Endothelial cell of umbilical vein (primary cell): Measurements from ENCODE around the gene DTNA. TPM values are rescaled to one million over a fixed set of nuclear protein-coding genes. Genes with fewer than 3 reads are reported as not detected.

Experiments used
- BruUV-seq: library from RNA; stranded (reverse); fragments of 400-500 nt; replicated peaks from 2 replicates; lab custom pipeline; 2021; lab: Mats Ljungman, UMichigan
- CTCF ChIA-PET: fragments of 300-600, 350-600 bp; sonication (Branson Sonifier 250); formaldehyde crosslinking; loops from one replicate; lab custom pipeline; 2021; ENCODE audit warnings: antibody characterized with exemption, inconsistent platforms; lab: Charles Lee
- POLR2A ChIA-PET: fragments of 300-600, 350-600 bp; sonication (Branson Sonifier 250); formaldehyde crosslinking; loops from one replicate; lab custom pipeline; 2021; ENCODE audit warnings: antibody characterized with exemption, inconsistent platforms; lab: Charles Lee
- DNase-seq: peaks from one replicate; pipeline ENCODE4 v3.0.0-alpha.2; 2011; ENCODE audit warnings: low read depth, low spot score
- FAIRE-seq: peaks from 2 replicates; lab custom pipeline; 2011; peaks lifted over from hg19 to GRCh38; lab: Jason Lieb, UNC
- H2AFZ ChIP-seq: 2 replicates; pipeline ENCODE4 v1.6.0; 2012; ENCODE audit warnings: low read depth, low read length, control low read depth, inconsistent platforms
- H3K27ac ChIP-seq: 2 replicates; pipeline ENCODE4 v1.5.1; 2011; ENCODE audit warnings: low read depth, mild to moderate bottlenecking, control low read depth, low read length, moderate library complexity; ENCODE audit not compliant: insufficient read depth
- H3K27me3 ChIP-seq, 2 experiments: 2 replicates each; pipeline versions ENCODE4 v1.6.0 to v1.6.1; 2011; ENCODE audit warnings: low read length in 2 of 2, mixed read lengths in 1 of 2; ENCODE audit not compliant: control insufficient read depth in 2 of 2, insufficient read depth in 2 of 2
- H3K36me3 ChIP-seq, 2 experiments: 2 replicates in 1 of 2; 3 replicates in 1 of 2; pipeline ENCODE4 v1.5.1; 2011; ENCODE audit warnings: low read length in 2 of 2, mild to moderate bottlenecking in 1 of 2, moderate library complexity in 1 of 2; ENCODE audit not compliant: control insufficient read depth in 2 of 2, insufficient read depth in 2 of 2; ENCODE audit errors: extremely low read depth in 1 of 2
- H3K4me1 ChIP-seq: 3 replicates; pipeline ENCODE4 v1.5.1; 2011; ENCODE audit warnings: mild to moderate bottlenecking, low read length; ENCODE audit not compliant: control insufficient read depth, insufficient read depth; ENCODE audit errors: extremely low read depth
- H3K4me2 ChIP-seq: 2 replicates; pipeline ENCODE4 v1.6.1; 2011; ENCODE audit warnings: low read length, control low read depth, mixed read lengths; ENCODE audit not compliant: insufficient read depth
- H3K4me3 ChIP-seq, 3 experiments: fragments of 200-600 bp in 1 of 3; sonication (generic), shearing (Covaris generic) in 1 of 3; replicated peaks in 1 of 3; 2 replicates each; pipeline ENCODE4 v1.5.1; 2011 to 2016; ENCODE audit warnings: control low read depth in 3 of 3, low read length in 3 of 3, mild to moderate bottlenecking in 2 of 3, inconsistent platforms in 1 of 3, low read depth in 1 of 3, moderate library complexity in 1 of 3; ENCODE audit not compliant: insufficient read depth in 1 of 3
- H3K79me2 ChIP-seq: 2 replicates; pipeline ENCODE4 v1.6.0; 2012; ENCODE audit warnings: low read length, inconsistent platforms; ENCODE audit not compliant: control insufficient read depth, insufficient read depth
- H3K9ac ChIP-seq: replicated peaks from 2 replicates; pipeline ENCODE3; 2011; ENCODE audit warnings: low read length, control low read depth; ENCODE audit not compliant: insufficient read depth; ENCODE audit errors: extremely low read depth
- H3K9me1 ChIP-seq: replicated peaks from 3 replicates; pipeline ENCODE4 v1.6.0; 2011; ENCODE audit warnings: mild to moderate bottlenecking, low read length; ENCODE audit not compliant: control insufficient read depth, insufficient read depth; ENCODE audit errors: extremely low read depth
- H3K9me3 ChIP-seq: replicated peaks from 2 replicates; pipeline ENCODE4 v1.5.1; 2012; ENCODE audit warnings: low read length, inconsistent platforms; ENCODE audit not compliant: control insufficient read depth, insufficient read depth
- H4K20me1 ChIP-seq: replicated peaks from 2 replicates; pipeline ENCODE3; 2011; ENCODE audit warnings: mild to moderate bottlenecking, low read length; ENCODE audit not compliant: control insufficient read depth, insufficient read depth; ENCODE audit errors: extremely low read depth
- CTCF ChIP-seq, 2 donors: IDR thresholded peaks; 1 replicate in 1 of 2; 2 replicates in 1 of 2; pipeline ENCODE4 v1.5.1; 2011; ENCODE audit warnings: low read length in 2 of 2, mild to moderate bottlenecking in 2 of 2, moderate library complexity in 2 of 2, control low read depth in 1 of 2, inconsistent platforms in 1 of 2, low read depth in 1 of 2; ENCODE audit not compliant: insufficient read depth in 1 of 2; ENCODE audit errors: extremely low read depth in 1 of 2
- EZH2 ChIP-seq: IDR thresholded peaks from 2 replicates; pipeline ENCODE4 v1.6.1; 2012; ENCODE audit warnings: borderline replicate concordance, low read depth, mild to moderate bottlenecking, moderate library complexity, low read length, inconsistent platforms; ENCODE audit not compliant: severe bottlenecking
- FOS ChIP-seq: IDR thresholded peaks from 2 replicates; pipeline ENCODE4 v1.6.1; 2011; ENCODE audit warnings: mild to moderate bottlenecking, low read length, moderate library complexity, borderline replicate concordance; ENCODE audit not compliant: insufficient read depth
- GATA2 ChIP-seq: IDR thresholded peaks from 2 replicates; pipeline ENCODE4 v1.7.0; 2011; ENCODE audit warnings: low read depth, mild to moderate bottlenecking, moderate library complexity, mixed read lengths, low read length; ENCODE audit not compliant: insufficient read length, insufficient read depth
- JUN ChIP-seq: IDR thresholded peaks from 2 replicates; pipeline ENCODE4 v1.6.1; 2011; ENCODE audit warnings: borderline replicate concordance, low read depth; ENCODE audit not compliant: insufficient read length, insufficient read depth
- MAX ChIP-seq: IDR thresholded peaks from 2 replicates; pipeline ENCODE4 v1.6.1; 2011; ENCODE audit not compliant: insufficient read depth, insufficient read length
- MYC ChIP-seq: IDR thresholded peaks from one replicate; pipeline ENCODE4 v1.6.1; 2011; ENCODE audit warnings: mild to moderate bottlenecking, low read depth, low read length
- POLR2A ChIP-seq: IDR thresholded peaks from 2 replicates; pipeline ENCODE4 v1.6.1; 2012; ENCODE audit warnings: low read depth, mild to moderate bottlenecking, control low read depth, low read length
- POLR2AphosphoS5 ChIP-seq: IDR thresholded peaks from 2 replicates; pipeline ENCODE4 v1.6.1; 2012; ENCODE audit warnings: low read depth, mild to moderate bottlenecking, control low read depth, low read length, moderate library complexity; ENCODE audit not compliant: insufficient read depth
- dilution Hi-C: fragments of 300-500 bp; cut with MboI; formaldehyde crosslinking; loops from one replicate; pipeline ENCODE4 v1.15.0; 2019; ENCODE audit warnings: low sequenced_read_pairs; ENCODE audit not compliant: extremely low pct_ligation_motif_present
- intact Hi-C: fragments of 100-400 bp; cut with micrococcal nuclease; formaldehyde crosslinking; loops from one replicate; pipeline ENCODE4 v1.10.0; 2022
- polyA plus RNA-seq, 4 experiments: library from polyadenylated mRNA; depleted of rRNA in 3 of 4; stranded (reverse) in 3 of 4; unstranded in 1 of 4; fragments of >200 nt; gene quantifications; 2 replicates each; pipeline versions ENCODE4 v1.2.1 to v1.2.3, GENCODE V29; 2011 to 2012; ENCODE audit warnings: missing spikeins in 1 of 4
- total RNA-seq: library from RNA; stranded (reverse); gene quantifications from 2 replicates; pipeline ENCODE4 v1.2.3, GENCODE V29; 2021

The DTNA gene
- total and polyA plus RNA-seq, 2 donors (not counting 3 experiments of a cell fraction or from before 2014, with no cell fraction given): 6.6 to 15.3 TPM

DNA sequence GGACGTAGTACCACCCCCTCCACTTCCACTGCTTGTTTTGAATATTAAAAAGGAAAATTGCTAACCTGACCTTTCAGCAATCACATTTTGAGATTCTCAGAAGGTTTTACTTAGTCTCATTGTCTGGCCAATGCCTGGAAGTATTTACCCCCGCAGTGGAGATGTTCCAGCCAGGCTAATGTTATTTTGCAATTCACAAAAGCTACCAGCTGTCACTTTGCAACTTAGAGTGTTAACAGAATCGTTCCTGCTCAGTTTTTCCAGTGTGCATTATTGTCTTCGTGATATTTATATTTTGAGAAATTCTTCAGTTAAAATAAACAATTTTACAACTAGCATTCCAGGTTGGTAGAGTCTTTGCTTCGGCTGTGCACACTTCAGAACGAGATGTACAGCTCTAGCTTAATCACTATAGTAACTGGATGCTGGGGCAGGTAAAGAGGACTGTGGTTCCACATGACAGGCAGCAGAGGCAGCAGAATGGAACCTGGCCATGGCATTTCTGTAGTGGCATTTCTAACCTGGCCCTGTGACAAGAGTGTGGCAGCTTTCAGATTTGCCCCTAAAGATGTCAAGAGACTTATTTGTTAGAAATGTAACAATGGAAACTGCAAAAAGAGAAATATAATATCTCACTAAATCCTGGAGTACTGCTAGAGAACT is 85.1 kb downstream of the DTNA start:
- DNase-seq (no peak), FAIRE-seq (no peak)
- H3K27ac ChIP-seq: no peak overlapping the region
- no peak overlapping the region for H3K4me3 ChIP-seq
- no peak for TF ChIP-seq FOS
- no peak for TF ChIP-seq GATA2
- no peak for TF ChIP-seq JUN
- no peak for TF ChIP-seq MYC
- TF ChIP-seq POLR2AphosphoS5: no peak
- TF ChIP-seq MAX: no peak
- no peak for TF ChIP-seq CTCF (IDR thresholded peaks at IDR 0.05; ENCODE audit: extremely low read depth in 1 of 2, insufficient read depth in 1 of 2, low read depth in 1 of 2, low read length in 2 of 2)
- TF ChIP-seq POLR2A: no peak
- no peak for TF ChIP-seq EZH2
- H4K20me1 ChIP-seq: no peaks in the 10 kb centered on the region
- no peak overlapping the region for H3K4me2 ChIP-seq
- no peaks in the 10 kb centered on the region for H3K9me3 ChIP-seq
- intact Hi-C loops (no loop called here), dilution Hi-C loops (no loop called here)
- H3K9ac ChIP-seq: no peak overlapping the region
- BruUV-seq: no TSS peak
- H2AFZ ChIP-seq: no peak overlapping the region
- H3K79me2 ChIP-seq: no peaks in the 10 kb centered on the region
- no peaks in the 10 kb centered on the region for H3K27me3 ChIP-seq
- H3K4me1 ChIP-seq: no peaks in the 10 kb centered on the region
- peaks cover 2% of the 10 kb centered on the region for H3K9me1 ChIP-seq
- H3K36me3 ChIP-seq: no peaks in the 10 kb centered on the region
- POLR2A ChIA-PET: no interaction called here
- CTCF ChIA-PET: interaction anchor here (1.2 to 1.6 kb wide), 2 partner anchors 9 to 10 kb away, joined by 3 to 4 read pairs; no protein-coding TSS in a partner anchor
